Measurements from ENCODE around the gene MOCS3.
A peak's percentile ranks its signal among the peaks of the same experiment; 100 is the strongest.

MOCS3 gene, protein sequence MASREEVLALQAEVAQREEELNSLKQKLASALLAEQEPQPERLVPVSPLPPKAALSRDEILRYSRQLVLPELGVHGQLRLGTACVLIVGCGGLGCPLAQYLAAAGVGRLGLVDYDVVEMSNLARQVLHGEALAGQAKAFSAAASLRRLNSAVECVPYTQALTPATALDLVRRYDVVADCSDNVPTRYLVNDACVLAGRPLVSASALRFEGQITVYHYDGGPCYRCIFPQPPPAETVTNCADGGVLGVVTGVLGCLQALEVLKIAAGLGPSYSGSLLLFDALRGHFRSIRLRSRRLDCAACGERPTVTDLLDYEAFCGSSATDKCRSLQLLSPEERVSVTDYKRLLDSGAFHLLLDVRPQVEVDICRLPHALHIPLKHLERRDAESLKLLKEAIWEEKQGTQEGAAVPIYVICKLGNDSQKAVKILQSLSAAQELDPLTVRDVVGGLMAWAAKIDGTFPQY

GRCh38 chr20:50958615-50959542 is at the start of gene MOCS3:
MOCS3 (plus strand) TSS chr20:50958818; CDS start chr20:50958843, 25 bp downstream.
- DNase-seq: peak; percentile 95

GRCh38 chr20:50909413-50909812 is 49.2 kb upstream of the MOCS3 start:
- DNase-seq: no peak

- DNase-seq: no peak
These were observed 47.6 kb upstream of the MOCS3 start for GRCh38 chr20:50911030-50911429.

GRCh38 chr20:50911716-50912115 is 46.9 kb upstream of the MOCS3 start:
- DNase-seq: no peak

- DNase-seq: no peak
These were observed 44.8 kb upstream of the MOCS3 start for GRCh38 chr20:50913690-50914375.

DNA sequence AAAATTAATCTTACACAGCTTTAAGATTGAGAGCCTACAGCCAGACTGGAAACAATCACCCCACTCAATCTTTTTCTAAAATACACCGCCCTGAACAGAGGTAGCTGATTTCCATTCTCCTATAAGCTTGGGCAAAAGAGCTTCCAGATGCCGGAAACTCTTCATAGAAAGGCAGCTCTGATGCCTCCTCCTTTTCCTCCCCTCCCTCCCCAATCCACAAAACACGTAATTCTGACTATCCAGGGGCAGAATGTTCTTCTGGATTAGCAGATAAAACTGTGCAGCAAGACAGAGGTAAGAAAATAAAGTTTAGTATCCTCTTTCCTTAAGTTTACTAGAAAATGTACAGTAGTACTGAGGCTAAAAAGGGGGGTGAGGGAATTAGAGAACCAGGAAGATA is 43.2 kb upstream of the MOCS3 start:
- no peak for DNase-seq

DNA sequence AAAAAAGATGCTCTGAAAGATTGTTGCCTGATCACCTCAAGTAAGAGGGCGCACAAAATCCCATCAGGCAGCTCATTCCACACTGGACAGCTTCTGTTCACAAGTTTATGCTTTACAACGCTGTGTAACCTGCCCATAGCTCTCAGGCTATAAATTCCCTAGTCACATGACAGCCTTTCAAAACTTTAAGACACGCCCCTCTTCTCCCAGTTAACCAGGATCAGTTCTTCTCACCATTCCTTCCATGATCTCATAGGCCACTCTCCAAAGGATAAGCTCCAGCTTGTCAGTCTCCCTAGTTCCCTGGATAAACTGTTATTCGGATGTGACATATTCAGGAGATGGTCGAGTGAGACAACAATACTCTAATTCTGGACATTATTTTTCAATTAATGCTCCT is 42.4 kb upstream of the MOCS3 start:
- DNase-seq: no peak

DNA sequence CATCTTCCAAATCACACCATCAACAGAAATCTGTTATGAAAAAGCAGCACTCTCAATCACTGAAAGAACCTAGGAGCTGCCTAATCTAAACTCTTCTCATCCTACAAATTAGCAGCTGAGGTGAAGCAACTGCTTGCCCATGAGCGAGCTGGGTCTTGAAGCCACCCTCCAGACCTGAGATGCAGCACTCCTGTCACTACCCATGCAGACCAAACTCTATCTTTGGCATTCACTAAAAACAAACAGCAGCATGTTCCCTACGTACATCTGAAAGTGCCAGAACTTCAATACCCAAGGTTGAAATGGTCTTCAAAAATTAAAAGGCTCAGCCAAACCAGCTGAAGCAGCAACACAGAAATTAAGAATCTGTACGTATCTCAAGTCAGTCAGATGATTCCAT is 41.7 kb upstream of the MOCS3 start:
- DNase-seq: no peak

DNA sequence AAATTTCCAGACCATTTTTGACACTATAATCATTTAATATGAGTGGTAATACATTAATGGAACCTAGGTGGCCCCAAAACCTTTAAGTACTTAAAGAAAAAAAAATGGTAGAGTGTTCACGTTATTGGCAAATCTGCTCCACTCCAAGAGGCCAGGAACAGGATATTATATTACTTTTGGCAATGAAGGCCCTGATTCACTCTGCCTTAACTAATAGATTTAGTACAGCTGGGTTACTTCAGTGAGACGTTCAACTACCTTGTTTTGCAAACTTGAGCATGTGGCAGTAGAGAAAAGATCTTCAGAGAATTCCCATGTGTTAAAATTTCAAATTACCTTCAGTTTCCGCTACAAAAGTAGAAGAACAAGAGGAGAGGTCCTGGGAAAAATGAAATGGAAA is 40.2 kb upstream of the MOCS3 start:
- no peak for DNase-seq

DNA sequence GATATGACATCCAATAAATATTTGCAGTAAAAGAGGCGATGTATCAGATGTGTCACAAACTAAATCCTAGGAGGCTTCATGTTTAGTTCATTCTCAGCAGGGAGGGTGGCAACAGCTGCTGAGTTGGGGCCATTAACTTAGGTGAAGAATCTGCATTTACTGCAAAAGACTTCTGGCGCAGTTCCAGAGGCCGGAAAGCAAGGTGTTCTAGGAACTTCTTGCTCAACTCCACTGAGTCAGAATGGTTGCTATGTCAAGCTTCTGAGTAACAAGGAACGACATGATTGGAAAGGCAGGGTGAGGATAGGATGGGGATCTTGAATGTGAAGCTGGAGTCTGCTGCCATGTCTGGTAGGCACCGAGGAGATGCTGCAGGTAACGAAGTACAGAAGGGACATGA is 39.1 kb upstream of the MOCS3 start:
- no peak for DNase-seq

DNA sequence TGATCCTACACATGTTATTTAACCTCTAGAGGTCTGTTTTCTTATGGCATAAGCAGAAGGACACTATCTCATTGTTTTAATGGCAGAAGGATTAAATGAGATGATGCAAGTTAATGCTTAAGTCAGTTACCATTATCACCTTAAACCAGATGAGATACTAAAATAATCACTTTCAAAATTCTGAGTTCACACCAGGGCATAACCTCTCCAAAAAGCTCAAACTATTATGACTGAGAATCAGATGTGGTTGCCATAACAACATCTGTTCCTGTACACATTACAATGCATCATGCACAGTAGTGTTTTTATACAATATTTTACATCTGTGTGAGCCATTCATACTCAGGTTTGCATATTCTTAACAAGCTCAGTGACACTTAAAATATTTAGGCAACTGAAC is 37.6 kb upstream of the MOCS3 start:
- DNase-seq: no peak

GRCh38 chr20:50921803-50922501 is 36.7 kb upstream of the MOCS3 start:
- DNase-seq: no peak

DNA sequence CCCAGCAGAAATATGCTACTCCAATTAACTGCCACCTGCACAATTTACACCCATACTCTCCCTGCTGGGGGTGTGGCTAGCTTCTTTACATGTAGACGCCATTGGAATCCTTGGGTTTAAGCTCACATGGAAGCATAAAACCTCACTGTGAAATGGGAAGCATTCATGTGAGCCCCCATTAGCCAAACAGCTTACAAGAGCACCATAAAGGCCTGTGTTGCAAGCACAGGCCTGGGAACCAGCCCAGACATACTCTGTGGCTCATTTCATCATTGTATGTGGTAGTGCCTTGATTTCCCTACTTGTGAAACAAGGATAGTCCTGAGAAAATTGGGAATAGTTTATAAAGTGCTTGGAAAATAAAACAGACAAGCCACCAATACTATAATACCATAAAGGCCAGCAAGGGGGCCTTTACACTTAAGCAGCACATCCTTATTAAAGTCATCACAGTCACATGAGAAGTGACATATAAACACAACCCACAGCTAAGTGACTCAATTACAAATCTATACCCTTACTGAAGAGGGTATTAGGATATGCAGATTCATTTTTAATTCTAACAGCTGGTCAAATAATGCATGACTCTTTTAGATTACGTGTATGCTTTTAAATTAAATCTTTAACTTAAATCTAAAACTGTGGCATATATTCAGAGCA is 34.2 kb upstream of the MOCS3 start:
- no peak for DNase-seq

DNA sequence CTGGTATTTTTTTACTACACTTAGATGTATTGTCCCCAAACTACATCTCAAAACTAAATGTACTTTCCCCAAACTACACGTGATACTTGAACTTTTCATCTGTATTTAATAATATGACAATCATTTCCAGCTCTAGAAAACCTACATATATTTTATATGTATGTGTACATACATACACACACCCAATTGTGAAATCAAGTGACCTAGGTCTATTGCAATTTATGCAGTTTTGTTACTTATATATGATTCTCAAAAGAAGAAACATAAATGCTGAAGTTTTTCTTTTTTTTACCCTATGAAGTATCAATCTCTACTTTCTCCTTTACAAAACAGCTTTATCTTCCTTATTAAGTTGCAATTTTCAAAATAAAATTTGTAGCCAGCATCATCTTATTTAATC is 32.1 kb upstream of the MOCS3 start:
- no peak for DNase-seq

GRCh38 chr20:50928469-50928868 is 30.1 kb upstream of the MOCS3 start:
- no peak for DNase-seq

DNA sequence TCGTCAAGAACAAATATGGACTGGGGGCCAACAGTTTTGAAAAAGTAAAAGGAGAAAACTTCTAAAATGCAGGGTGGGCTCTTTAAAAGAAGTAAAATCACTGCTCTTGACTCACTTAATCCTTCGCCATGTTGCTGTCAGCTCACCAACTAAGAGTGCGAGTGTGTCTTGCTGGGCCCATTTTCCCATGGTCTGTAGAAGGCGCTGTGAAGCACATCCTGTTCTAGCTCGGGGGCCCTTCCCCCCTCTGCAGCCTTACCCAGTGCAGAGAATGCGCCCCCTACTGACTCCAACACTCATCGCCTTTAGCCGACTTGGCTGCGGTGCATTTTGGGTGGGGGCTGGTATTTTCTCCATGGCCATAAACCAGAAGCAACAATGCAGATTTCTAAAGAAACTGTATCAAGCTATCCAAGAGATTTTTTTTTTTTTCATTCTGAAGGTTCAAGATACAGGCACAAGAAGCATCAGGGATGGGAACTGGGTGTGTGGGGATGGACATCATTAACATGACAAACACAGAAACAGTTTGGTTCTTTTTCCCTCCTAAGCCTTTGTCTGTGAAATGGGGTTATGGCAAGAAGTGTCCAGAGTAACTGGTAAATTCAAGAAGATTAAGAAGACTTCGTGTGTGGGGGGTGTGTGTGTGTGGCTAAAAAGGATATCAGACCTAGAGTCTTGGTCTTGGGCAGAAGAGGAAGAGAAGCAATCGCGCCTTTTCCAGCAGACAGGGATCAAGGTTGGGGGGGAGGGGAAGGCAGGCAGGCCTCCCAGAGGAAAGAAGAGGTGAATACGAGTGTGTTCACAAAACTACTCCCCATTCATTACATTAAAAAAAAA is 29.1 kb upstream of the MOCS3 start:
- DNase-seq: peak; percentile 94

DNA sequence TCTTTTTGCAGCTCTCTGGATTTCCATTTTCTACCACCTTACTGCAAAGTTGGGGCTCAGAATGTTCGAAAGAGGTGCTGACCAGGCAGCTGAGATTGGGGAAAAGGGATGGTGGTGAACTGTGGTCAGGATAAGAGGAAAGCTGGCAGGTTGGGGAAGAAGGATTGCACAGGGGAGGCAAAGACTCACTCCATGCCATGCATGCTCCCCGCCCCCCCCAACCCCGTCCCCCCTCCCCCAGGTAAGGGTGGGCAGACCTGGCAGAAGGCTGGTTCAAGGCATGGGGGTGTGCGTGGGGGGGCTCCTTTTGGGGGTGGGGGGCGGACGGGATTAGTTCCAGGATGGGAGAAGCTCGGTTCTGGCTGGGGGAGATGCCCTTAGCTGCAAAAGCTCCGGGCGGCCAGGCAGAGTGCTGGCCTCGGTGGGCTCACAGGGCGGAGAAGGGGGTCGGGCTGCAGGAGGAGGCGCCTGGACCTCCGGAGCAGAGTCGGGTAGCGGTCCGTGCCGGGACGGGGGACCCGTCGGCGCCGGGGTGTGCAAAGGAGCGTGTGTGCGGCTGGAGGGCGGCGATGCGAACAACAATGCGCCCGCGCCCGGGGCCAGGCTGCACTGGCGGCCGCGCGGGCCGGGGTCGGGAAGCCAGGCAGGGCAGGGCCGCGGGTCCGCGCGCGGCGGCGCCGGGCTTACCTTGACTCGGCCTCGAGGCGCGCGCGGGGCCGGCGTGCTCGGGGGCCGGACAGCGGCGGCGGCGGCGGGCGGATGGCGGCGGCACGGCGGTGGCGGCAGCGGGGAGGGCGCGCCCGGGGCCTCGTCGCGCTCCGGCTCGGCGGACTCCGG is 28.3 kb upstream of the MOCS3 start:
- peak; percentile 52 for DNase-seq

DNA sequence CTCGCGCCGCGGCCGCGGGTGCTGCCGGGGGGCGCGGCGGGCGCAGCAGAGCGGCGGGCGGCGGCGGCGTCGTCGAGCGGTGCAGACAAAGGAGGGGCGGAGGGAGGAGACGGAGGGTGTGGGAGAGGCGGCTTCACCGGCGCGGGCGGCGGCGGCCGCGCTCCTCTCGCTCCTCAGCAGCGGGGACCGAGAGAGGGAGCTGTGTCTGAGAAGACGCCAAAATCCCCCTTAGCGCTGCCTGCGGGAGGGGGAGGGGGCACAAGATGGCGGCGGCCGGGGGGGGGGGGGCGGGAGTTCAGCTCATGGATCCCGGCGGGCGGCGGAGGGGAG is 27.7 kb upstream of the MOCS3 start:
- no peak for DNase-seq

DNA sequence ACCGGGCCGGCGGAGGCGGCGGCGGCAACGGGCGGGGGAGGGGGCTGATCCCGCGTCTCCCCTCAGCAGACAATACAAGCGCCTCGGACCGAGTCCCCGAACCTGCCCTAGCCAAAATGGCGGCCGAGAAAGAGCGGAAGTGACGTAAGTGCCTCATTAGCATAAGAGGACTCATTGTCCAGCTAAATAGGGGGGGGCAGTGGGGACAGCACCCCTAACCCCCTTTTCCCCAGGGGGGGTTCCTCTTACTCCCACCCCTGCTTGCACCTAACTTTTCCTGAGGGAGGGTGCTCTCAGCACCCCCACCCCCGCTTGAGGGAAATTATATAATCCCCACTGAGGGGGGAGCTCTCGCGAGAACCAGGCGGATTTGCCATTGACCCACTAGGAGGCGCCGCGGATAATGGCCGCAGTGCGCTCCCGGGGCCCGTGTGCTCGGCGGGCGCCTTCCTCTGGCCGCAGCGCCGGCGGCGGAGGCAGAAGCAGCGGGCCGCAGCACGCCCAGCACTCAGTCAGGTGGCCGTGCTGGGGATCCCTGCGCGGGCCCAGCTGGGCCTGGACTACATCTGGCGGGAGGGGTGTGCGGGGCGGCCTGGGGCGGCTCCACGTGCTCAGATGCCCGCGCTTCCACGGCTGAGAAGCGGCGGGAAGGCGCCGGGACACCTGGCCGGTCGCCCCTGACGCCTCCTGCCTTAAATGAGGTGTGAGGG is 27.2 kb upstream of the MOCS3 start, which contains the start of gene ADNP:
Gene ADNP (minus strand): TSS at position 132 of the 710 bp plus-strand sequence. CDS start 27,441 bp downstream, outside the sequence.
- peak; percentile 94 for DNase-seq
